SK-N-SH treated with all-trans-retinoic acid at 6 μM for 48 hours (cell line): ENCODE measurements around the gene ZSCAN1.

Experiments
- ESRRG ChIP-seq: fragments of 250-450 bp; sonication (Bioruptor Pico); IDR thresholded peaks from 2 replicates; pipeline ENCODE4 v1.6.1; 2021; ENCODE audit warnings: mild to moderate bottlenecking
- GLIS3 ChIP-seq: fragments of 250-450 bp; sonication (Bioruptor Pico); IDR thresholded peaks from 2 replicates; pipeline ENCODE4 v1.5.0; 2020; ENCODE audit warnings: mild to moderate bottlenecking, moderate library complexity
- ISL1 ChIP-seq: fragments of 250-450 bp; sonication (Bioruptor Pico); IDR thresholded peaks from 2 replicates; pipeline ENCODE4 v2.1.2; 2022; ENCODE audit warnings: mild to moderate bottlenecking, moderate library complexity
- PATZ1 ChIP-seq: fragments of 250-450 bp; sonication (Bioruptor Pico); IDR thresholded peaks from 2 replicates; pipeline ENCODE4 v1.8.0; 2020; ENCODE audit warnings: mild to moderate bottlenecking, moderate library complexity, borderline replicate concordance
- ZFP3 ChIP-seq: fragments of 250-450 bp; sonication (Bioruptor Pico); IDR thresholded peaks from 2 replicates; pipeline ENCODE4 v1.5.0; 2020; ENCODE audit warnings: mild to moderate bottlenecking, moderate library complexity
- ZFP30 ChIP-seq: fragments of 450-650 bp; formaldehyde crosslinking; IDR thresholded peaks from 2 replicates; pipeline ENCODE4 v1.5.0; 2022; ENCODE audit warnings: mild to moderate bottlenecking, moderate library complexity
- ZNF70 ChIP-seq: fragments of 450-650 bp; formaldehyde crosslinking; IDR thresholded peaks from 2 replicates; pipeline ENCODE4 v1.5.0; 2020; ENCODE audit warnings: mild to moderate bottlenecking, moderate library complexity

- TF ChIP-seq ZFP30 (CRISPR knock-in tag) (no peak), ESRRG (CRISPR knock-in tag) (no peak), ZFP3 (CRISPR knock-in tag) (no peak), ZNF70 (no peak), PATZ1 (CRISPR knock-in tag) (no peak), ISL1 (CRISPR knock-in tag) (no peak), GLIS3 (CRISPR knock-in tag) (no peak)
These were observed 8.9 kb downstream of the ZSCAN1 start for GRCh38 chr19:58042495-58043340.
